HG02571 (cell line): Measurements from ENCODE around the gene RTP3.
"Not testable (repeated sequence)": the region's sequence is repeated elsewhere in the genome, so short reads cannot be mapped to it uniquely, and the experiment has no call there.

Source experiments
- ATAC-seq: cut with Tn5 transposase; IDR thresholded peaks from one replicate; pipeline ENCODE4 v1.9.1; 2021; ENCODE audit warnings: mild to moderate bottlenecking, moderate library complexity; ENCODE audit not compliant: unreplicated experiment

Gene RTP3

GRCh38 chr3:46544771-46545503 is 47.2 kb downstream of the RTP3 start:
- ATAC-seq = no peak

GRCh38 chr3:46545818-46546630 is 48.2 kb downstream of the RTP3 start:
- no peak for ATAC-seq

- no peak for ATAC-seq
Observed at GRCh38 chr3:46546896-46547440, 49.2 kb downstream of the RTP3 start.

GRCh38 chr3:46548611-46549010 is 50.8 kb downstream of the RTP3 start:
- not testable (repeated sequence) for ATAC-seq

- no peak for ATAC-seq
Observed at GRCh38 chr3:46549408-46549904, 51.7 kb downstream of the RTP3 start.

GRCh38 chr3:46549989-46550388 is 52.2 kb downstream of the RTP3 start:
- ATAC-seq = no peak
